SIG-M5 (cell line): ENCODE measurements around the gene RPN2.

ENCODE experiments used
- DNase-seq: peaks from one replicate; lab custom pipeline; 2025; lab: John Stamatoyannopoulos, UW

Gene RPN2

GRCh38 chr20:37218976-37219375, 39.8 kb downstream of the RPN2 start:
- no peak for DNase-seq

DNA sequence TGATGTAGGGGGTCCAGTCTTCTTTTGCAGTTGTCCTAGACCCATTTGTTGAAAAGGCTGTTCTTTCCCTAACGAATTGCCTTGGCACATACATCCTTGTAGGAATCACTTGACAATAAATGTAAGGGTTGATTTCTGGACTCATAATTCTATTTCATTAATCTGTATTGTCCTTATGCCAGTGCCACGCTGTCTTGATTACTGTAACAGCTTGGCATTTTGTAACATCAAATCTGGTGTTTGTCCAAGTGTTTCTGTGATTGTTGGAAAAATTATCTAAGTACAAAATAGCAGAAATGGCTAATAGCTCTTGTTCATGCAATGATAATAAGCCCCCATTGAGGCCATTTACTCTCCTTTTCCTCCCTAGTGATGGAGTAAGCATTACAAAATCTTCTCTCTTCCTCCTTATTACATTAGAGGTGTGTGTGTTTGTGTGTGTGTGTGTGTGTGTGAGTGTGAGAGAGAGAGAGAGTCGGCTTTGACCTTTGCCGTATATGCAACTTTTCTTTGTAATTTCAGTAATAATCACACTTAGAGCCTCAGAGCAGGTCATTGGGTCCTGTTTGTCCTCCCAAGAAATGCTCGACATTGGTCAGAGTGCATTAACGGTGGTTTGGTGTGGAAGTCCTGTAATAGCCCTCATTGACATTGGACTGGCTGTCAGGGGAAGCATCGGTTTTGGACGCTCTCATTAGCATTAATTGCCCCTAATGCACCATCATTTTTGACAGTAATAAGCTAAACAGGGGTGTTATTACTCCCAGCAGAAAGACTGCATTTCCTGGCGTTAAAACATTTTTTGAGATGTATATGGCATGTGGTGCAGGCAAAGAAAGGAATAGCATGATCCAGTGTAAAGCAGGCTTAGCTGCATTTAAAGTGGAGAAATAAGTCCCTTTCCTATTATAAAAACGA, 40.9 kb downstream of the RPN2 start:
- DNase-seq, result no peak

GRCh38 chr20:37220731-37221130, 41.6 kb downstream of the RPN2 start:
- DNase-seq, result no peak

DNA sequence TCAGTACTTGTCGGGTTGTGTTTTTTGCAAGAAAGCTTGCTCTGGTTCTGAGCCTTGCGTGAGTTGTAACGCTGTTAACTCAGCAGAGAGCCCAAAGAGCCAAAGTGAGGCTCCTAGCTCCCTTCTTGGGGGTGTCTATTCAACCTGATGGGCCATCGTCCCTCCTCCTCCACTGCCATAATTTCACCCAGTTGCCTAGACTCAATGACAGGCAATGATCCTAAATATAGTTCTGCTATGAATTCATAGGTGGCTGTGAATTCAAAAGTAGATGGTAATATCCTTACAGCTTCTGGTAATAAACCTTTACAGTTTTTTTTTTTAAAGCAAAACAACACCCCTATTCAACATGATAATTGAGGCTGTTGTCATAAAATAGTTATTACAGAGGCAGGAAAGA, 43.0 kb downstream of the RPN2 start:
- no peak for DNase-seq

DNA sequence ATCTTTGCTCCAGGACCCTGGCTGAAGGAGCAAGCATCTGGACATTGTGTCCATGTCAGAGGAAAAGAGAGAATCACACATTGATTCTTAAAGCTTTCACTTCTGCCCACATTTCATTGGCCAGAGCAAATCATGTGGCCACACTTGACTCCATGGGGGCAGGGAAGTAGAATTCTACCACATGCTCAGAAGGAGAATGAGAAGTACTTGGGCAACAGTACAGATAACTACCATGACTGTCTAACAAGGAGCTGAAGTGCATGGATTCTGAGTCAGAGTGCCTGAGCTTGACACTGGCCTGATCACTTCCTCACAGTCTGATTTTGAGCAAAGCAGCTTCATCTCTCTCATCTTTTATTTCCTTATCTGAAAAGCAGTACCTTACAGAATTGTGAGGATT, 43.9 kb downstream of the RPN2 start:
- peak; percentile 95 for DNase-seq

GRCh38 chr20:37225146-37225545, 46.0 kb downstream of the RPN2 start:
- no peak for DNase-seq

GRCh38 chr20:37226889-37227288, 47.8 kb downstream of the RPN2 start:
- no peak for DNase-seq

DNA sequence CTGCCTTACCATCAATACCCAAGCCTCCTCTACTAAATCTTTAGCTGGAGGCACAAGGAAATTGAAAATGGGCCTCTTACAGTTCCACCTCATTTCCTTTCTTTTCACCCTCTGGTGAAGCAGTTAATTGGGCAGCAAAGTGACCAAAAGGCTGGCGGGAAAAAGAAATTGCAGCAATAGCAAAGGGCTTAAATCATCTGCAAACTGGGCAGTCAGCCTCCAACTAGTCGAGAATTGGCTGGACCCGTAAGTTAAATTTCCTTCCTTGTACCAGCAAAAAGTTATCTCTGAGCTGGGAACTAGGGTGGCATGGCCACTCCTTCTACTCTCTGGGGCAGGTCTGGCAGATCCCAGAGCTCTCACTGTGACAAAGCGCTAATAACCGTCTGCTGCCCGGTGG, 49.0 kb downstream of the RPN2 start:
- DNase-seq, result no peak

GRCh38 chr20:37228656-37229055, 49.5 kb downstream of the RPN2 start:
- no peak for DNase-seq

DNA sequence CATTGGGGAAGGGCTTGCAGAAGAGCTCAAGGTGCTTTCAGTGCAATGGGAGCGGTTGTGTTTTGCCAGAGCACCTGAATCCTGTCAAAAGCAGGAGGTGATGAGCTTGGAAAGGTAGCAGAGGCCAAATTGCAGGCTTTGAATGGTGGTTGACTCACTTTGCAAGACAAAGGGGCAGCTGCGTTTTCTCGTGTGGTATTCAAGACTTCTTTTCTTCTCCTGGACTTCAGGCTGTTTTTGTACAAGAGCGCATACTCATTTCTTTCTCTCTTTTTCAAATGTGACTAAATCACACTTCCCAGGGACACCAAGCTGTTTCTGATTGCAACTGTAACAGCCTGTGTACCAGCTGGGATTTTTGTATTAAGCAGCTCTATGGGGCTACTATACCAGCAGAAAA, 50.2 kb downstream of the RPN2 start:
- DNase-seq, result no peak

DNA sequence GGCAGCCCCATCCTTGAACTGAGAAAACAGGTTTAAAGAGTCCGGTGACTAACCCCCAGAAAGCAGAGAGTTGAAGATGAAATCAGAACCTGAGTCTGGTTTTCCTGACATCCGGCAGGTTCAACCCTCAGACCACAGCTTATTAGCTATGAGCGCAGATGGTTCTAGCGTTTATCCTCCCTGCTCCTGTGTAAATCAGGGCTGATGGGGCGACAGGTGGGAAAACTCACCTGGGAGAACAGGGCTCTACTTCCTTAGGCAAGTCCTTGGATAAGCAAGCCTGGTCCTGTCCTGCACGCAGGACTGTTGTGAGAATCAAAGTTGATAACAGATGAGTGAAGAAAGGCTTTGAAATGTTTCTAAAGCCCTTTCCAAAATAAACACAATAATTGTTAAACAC, 51.1 kb downstream of the RPN2 start:
- DNase-seq, result no peak

- DNase-seq, result no peak
These were observed 53.0 kb downstream of the RPN2 start for GRCh38 chr20:37231947-37232630.

DNA sequence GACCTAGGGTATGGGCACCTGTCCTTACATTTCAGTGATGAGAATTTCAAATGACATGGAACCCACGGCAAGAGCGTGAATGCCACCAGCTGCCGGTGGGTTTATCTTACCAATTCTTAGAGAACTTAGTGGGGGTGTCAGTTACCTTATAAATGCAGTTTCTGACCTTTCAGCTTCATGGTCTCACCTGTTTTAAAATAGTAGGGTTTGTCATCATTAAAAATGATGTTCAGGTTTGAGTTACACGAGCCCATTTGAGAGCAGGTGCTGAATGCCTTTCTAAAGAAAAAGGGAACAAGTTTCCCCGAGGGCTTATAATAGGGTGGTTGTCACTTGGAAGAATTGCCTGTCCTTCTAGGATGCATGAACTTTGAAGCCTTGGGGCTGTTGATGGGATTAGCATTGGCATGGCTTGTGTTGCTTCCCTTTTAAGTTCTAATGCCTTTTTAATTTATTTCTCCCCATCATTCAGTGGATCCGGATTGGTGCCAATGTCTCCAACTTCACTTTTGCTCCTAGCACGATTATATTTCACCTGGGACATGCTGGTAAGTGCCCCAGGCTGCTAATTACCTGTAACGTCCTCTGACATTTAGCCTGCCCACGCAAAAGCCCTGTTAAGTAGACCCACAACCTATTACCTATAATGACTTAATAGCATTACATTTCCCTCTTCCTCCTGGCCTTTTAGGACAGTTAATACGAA, 54.6 kb downstream of the RPN2 start:
- no peak for DNase-seq

DNA sequence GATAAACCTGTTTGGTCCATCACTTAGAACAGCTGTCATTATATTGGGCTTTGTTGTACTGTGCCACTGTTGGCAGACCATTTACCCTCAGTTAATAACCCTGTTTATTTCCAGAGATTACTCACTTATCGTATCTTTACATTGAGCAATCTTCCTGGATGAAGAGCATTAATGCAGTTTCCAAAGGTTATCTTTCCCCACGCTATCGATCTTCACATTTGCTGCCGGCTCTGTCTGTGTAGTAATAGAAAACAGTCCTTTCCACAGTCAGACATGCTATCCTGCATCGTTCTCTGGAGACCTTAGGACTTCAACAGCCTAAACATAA, 55.1 kb downstream of the RPN2 start:
- DNase-seq, result no peak

DNA sequence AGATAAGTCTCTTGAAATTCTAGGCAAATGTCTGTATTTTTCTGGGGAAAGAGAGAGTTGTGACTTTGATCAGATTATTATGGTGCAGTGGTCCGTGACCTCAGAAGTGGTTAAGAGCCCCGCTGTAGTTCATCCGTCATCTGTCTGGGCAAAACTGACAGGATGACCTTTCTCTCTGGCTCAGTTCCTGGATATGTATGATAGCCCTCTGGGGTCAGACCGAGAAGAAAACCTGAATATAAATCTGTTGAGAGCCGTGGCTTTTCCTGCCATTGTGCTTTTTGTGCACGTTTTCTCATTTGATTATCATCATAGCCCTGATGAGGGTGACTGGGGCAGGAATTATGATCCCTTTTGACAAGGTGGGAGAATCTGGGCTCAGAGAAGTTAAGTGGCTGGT, 55.9 kb downstream of the RPN2 start:
- DNase-seq, result no peak

DNA sequence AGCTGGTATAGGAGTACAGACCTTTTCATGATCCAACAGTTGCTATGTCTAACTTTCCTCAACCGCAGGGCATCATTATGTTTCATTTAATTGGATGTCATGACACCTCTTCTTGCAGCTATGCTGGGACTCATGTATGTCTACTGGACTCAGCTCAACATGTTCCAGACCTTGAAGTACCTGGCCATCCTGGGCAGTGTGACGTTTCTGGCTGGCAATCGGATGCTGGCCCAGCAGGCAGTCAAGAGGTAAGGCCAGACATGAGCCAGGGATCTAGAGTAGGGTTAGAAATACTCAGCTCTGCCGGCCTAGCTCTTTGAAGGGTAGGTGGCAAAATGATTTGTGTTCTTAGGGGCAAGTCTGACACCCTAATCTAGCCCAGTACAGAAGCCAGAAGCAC, 57.3 kb downstream of the RPN2 start:
- DNase-seq, result no peak

DNA sequence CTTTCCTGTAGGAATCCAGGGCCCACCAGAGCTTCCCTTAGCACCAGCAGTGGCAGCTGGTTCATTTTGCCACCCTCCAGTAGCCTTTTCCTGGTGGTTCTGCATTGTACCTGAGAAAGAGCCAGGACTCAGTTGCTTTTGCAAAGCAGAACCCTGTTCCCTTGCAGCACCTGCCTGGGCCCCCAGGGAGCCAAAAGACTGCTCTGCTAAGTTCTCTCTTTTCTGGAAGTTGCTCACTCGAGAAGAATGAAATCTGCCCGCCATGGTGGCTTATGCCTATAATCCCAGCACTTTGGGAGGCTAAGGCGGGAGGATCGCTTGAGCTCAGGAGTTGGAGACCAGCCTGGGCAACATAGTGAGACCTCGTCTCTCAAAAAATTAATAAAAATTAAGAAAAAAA, 58.5 kb downstream of the RPN2 start:
- no peak for DNase-seq

GRCh38 chr20:37238426-37238825, 59.3 kb downstream of the RPN2 start:
- no peak for DNase-seq

DNA sequence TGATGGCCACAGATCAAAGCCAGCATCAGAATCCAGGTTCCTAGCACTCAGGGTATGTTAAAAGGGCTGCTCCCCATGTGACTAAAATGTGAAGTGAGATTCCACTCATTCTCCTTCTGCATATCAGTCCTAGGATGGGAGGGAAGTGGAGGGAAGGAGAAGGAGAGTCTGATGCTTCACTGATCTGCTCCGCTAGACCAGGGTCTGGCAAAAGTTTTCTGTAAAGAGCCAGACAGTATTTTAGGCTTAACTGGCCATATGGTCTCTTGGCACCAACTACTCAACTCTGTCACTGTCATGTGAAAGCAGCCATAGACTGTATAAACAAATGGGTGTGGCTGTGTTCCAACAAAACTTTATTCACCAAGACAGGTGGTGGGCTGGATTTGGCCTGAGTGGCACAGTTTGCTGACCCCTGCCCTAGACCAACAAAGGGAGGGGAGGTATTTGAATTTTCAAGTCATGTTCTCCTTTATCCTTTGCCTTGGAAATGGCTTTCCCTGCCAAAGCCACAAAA, 59.9 kb downstream of the RPN2 start:
- no peak for DNase-seq

- no peak for DNase-seq
These were observed 61.4 kb downstream of the RPN2 start for GRCh38 chr20:37240337-37241067.

GRCh38 chr20:37242503-37242902, 63.4 kb downstream of the RPN2 start:
- no peak for DNase-seq
